K562 (cell line): Measurements from ENCODE around the gene MAML1. TPM values are rescaled to one million over a fixed set of nuclear protein-coding genes. Genes with fewer than 3 reads are reported as not detected.

Experiments used
- CBX1 ChIP-seq: sonication (generic); IDR thresholded peaks from 2 replicates; pipeline ENCODE4 v1.6.1; 2016; ENCODE audit warnings: antibody characterized with exemption, low read depth, mild to moderate bottlenecking
- CCNT2 ChIP-seq: IDR thresholded peaks from 2 replicates; pipeline ENCODE4 v1.6.1; 2011; ENCODE audit warnings: borderline replicate concordance, low read depth, mild to moderate bottlenecking, moderate library complexity, mixed read lengths, low read length; ENCODE audit not compliant: insufficient read length; ENCODE audit errors: extremely low read depth
- CTCFL ChIP-seq: IDR thresholded peaks from 2 replicates; pipeline ENCODE4 v1.6.1; 2011; ENCODE audit warnings: borderline replicate concordance, low read depth, mild to moderate bottlenecking, moderate library complexity, low read length; ENCODE audit not compliant: insufficient read depth, poor library complexity, severe bottlenecking
- DPF2 ChIP-seq: fragments of 450-650 bp; IDR thresholded peaks from 2 replicates; pipeline ENCODE4 v1.6.1; 2016
- EP300 ChIP-seq: IDR thresholded peaks from 2 replicates; pipeline ENCODE4 v1.6.1; 2012; ENCODE audit warnings: low read length, improper control_type of control experiment
- FOXJ2 ChIP-seq: fragments of 200-800 bp; sonication (Bioruptor generic); IDR thresholded peaks from 2 replicates; pipeline ENCODE4 v1.6.1; 2016; ENCODE audit warnings: missing genetic modification characterization, missing compliant biosample characterization
- HEY1 ChIP-seq: fragments of 250-450 bp; sonication (Bioruptor Pico); IDR thresholded peaks from 2 replicates; pipeline ENCODE4 v1.5.0; 2020; ENCODE audit warnings: mild to moderate bottlenecking, moderate library complexity, borderline replicate concordance
- KLF6 ChIP-seq: fragments of 250-450 bp; sonication (Bioruptor Pico); IDR thresholded peaks from 2 replicates; pipeline ENCODE4 v1.4.0; 2020; ENCODE audit warnings: mild to moderate bottlenecking, moderate library complexity, borderline replicate concordance
- LARP7 ChIP-seq: fragments of 450-650 bp; IDR thresholded peaks from 2 replicates; pipeline ENCODE4 v1.6.1; 2016
- LEF1 ChIP-seq: fragments of 450-650 bp; IDR thresholded peaks from 2 replicates; pipeline ENCODE4 v1.6.1; 2016; ENCODE audit warnings: mild to moderate bottlenecking
- NONO ChIP-seq, 2 experiments: fragments of 200-400 bp in 1 of 2; fragments of 450-650 bp in 1 of 2; formaldehyde crosslinking in 1 of 2; IDR thresholded peaks; 2 replicates each; pipeline ENCODE4 v1.6.1; 2017; ENCODE audit warnings: low read depth in 2 of 2, mild to moderate bottlenecking in 2 of 2, moderate library complexity in 2 of 2, low read length in 1 of 2
- NR1H2 ChIP-seq: sonication (generic); formaldehyde crosslinking; IDR thresholded peaks from 2 replicates; pipeline ENCODE4 v1.4.0; 2020; ENCODE audit warnings: mild to moderate bottlenecking, missing genetic modification reagents
- SUPT5H ChIP-seq: fragments of 450-650 bp; IDR thresholded peaks from 2 replicates; pipeline ENCODE4 v1.6.1; 2016
- TCF15 ChIP-seq: fragments of 250-450 bp; sonication (Bioruptor Pico); IDR thresholded peaks from 2 replicates; pipeline ENCODE4 v1.8.0; 2022; ENCODE audit warnings: moderate library complexity, mild to moderate bottlenecking, inconsistent platforms
- TRIM25 ChIP-seq: fragments of 450-650 bp; IDR thresholded peaks from 2 replicates; pipeline ENCODE4 v1.7.0; 2016; ENCODE audit warnings: borderline replicate concordance
- ZNF124 ChIP-seq: sonication (generic); formaldehyde crosslinking; IDR thresholded peaks from 2 replicates; pipeline ENCODE4 v1.8.1; 2022; ENCODE audit warnings: missing genetic modification reagents
- ZNF133 ChIP-seq: fragments of 250-450 bp; sonication (Bioruptor Pico); IDR thresholded peaks from 2 replicates; pipeline ENCODE4 v1.4.0; 2020; ENCODE audit warnings: mild to moderate bottlenecking
- ZNF140 ChIP-seq: fragments of 250-450 bp; sonication (Bioruptor Pico); IDR thresholded peaks from 2 replicates; pipeline ENCODE4 v1.8.0; 2021; ENCODE audit warnings: moderate library complexity, mild to moderate bottlenecking, inconsistent platforms
- ZNF143 ChIP-seq: sonication (generic); formaldehyde crosslinking; IDR thresholded peaks from 2 replicates; pipeline ENCODE4 v1.9.0; 2022; ENCODE audit warnings: mild to moderate bottlenecking, missing genetic modification reagents
- ZNF655 ChIP-seq: fragments of 250-450 bp; sonication (Bioruptor Pico); IDR thresholded peaks from 2 replicates; pipeline ENCODE4 v1.5.0; 2021
- polyA plus RNA-seq, 8 experiments: library from polyadenylated mRNA; depleted of rRNA in 4 of 8; stranded (reverse) in 5 of 8; unstranded in 3 of 8; fragments of >200 nt; fragmentation: Nextera tagmentation in 2 of 8; fragmentation: Illumina TruSeq in 1 of 8; extraction: Ambion mirVana in 2 of 8; extraction: Trizol in 1 of 8; gene quantifications; 2 replicates each; pipeline versions ENCODE4 v1.2.1 to v1.2.3, GENCODE V29; 2011 to 2014; ENCODE audit warnings: inconsistent platforms in 1 of 8, missing spikeins in 1 of 8
- total RNA-seq, 7 experiments: library from RNA; depleted of rRNA in 6 of 7; stranded (reverse); fragments of >200 nt in 6 of 7; fragmentation: Illumina TruSeq in 2 of 7; extraction: Trizol in 2 of 7; gene quantifications; 2 replicates each; pipeline versions ENCODE4 v1.2.1 to v1.2.3, GENCODE V29; 2011 to 2021; ENCODE audit warnings: low replicate concordance in 1 of 7

The MAML1 gene
- total and polyA plus RNA-seq, 9 of the 15 experiments (the other 6 are each of a cell fraction or from before 2014, with no cell fraction given), result 0.32 to 18.4 (median 7.0) TPM

- TF ChIP-seq CTCFL (no peak), LARP7 (no peak), NONO (IDR thresholded peaks at IDR 0.05; ENCODE audit: low read depth in 2 of 2, low read length in 1 of 2) (0 out of 4 replicates have a peak, but pooled peaks of 1 of the 2 experiments have one; percentile 73), HEY1 (no peak), EP300 (peak; percentile 4; the same call in 1 of the 2 replicates), ZNF655 (CRISPR knock-in tag) (no peak), ZNF124 (CRISPR knock-in tag) (no peak), ZNF133 (no peak), TCF15 (no peak), CBX1 (no peak), FOXJ2 (no peak), LEF1 (0 out of 2 replicates have a peak, but pooled peaks have one; percentile 31), SUPT5H (peak; percentile 87), DPF2 (peak; percentile 69), ZNF140 (no peak), NR1H2 (no peak; the same call in 1 of the 2 replicates), CCNT2 (no peak), TRIM25 (no peak), KLF6 (CRISPR knock-in tag) (no peak), ZNF143 (CRISPR knock-in tag) (no peak)
These were observed 34.4 kb upstream of the MAML1 start (continued) for GRCh38 chr5:179697993-179698934.
